ENCODE results near the gene STAT3.

DNA sequence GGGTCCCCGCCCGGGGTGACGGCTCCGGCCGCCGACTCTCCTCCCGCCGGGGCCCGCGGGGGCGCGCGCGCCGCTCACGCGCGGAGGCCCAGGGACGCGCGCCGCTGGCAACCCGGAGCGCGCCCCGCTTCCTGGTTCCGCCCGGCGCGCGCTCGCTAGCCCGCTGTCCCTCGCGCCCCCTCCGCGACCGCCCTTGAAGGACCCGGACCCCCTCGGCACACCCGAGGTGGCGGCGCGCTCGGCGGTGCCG, 112.0 kb downstream of the STAT3 start, which contains the start of gene STAT5B:
- TF ChIP-seq REST (IDR thresholded peaks at IDR 0.05; ENCODE audit: low read depth) (no peak), EGR1 (IDR thresholded peaks at IDR 0.05) (no peak), EP300 (IDR thresholded peaks at IDR 0.05; ENCODE audit: borderline replicate concordance) (no peak), CREB1 (IDR thresholded peaks at IDR 0.05; ENCODE audit: low read depth) (no peak), RAD21 (IDR thresholded peaks at IDR 0.05; ENCODE audit: low read depth) (no peak), FOXM1 (IDR thresholded peaks at IDR 0.05; ENCODE audit: borderline replicate concordance, low read depth) (no peak), CEBPB (IDR thresholded peaks at IDR 0.05) (no peak), NFIC (IDR thresholded peaks at IDR 0.05) (no peak), YY1 (IDR thresholded peaks at IDR 0.05; ENCODE audit: low read depth) (no peak), TAF1 (IDR thresholded peaks at IDR 0.05; ENCODE audit: low read depth) (no peak), ZBTB7A (IDR thresholded peaks at IDR 0.05; ENCODE audit: low read depth) (no peak), TEAD4 (IDR thresholded peaks at IDR 0.05) (no peak), USF1 (IDR thresholded peaks at IDR 0.05) (no peak)
- TF ChIP-seq, protein P1, sequence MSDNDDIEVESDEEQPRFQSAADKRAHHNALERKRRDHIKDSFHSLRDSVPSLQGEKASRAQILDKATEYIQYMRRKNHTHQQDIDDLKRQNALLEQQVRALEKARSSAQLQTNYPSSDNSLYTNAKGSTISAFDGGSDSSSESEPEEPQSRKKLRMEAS (IDR thresholded peaks at IDR 0.05), result no peak

Data from Ishikawa (cell line).